SKM-1 treated with dmso at 0.1 percent for 144 hours (cell line): ENCODE measurements around the gene RGP1.
A peak's percentile ranks its signal among the peaks of the same experiment; 100 is the strongest.

ENCODE experiments used
- DNase-seq: peaks from one replicate; lab custom pipeline; 2025; ENCODE audit not compliant: unreplicated experiment; lab: John Stamatoyannopoulos, UW

Gene RGP1

GRCh38 chr9:35718721-35719511 is 30.2 kb upstream of the RGP1 start:
- DNase-seq = no peak

GRCh38 chr9:35719546-35719945 is 29.5 kb upstream of the RGP1 start:
- DNase-seq = no peak

- DNase-seq = no peak
These were observed 25.7 kb upstream of the RGP1 start for GRCh38 chr9:35723426-35723825.

- DNase-seq = no peak
These were observed 25.2 kb upstream of the RGP1 start for GRCh38 chr9:35723908-35724307.

GRCh38 chr9:35725362-35725761 is 23.7 kb upstream of the RGP1 start:
- DNase-seq = no peak

- DNase-seq = peak; percentile 15
These were observed 22.2 kb upstream of the RGP1 start for GRCh38 chr9:35726931-35727330.

- DNase-seq = no peak
These were observed 21.4 kb upstream of the RGP1 start for GRCh38 chr9:35727676-35728040.

GRCh38 chr9:35728041-35728971 is 20.8 kb upstream of the RGP1 start:
- DNase-seq = peak; percentile 56

GRCh38 chr9:35729101-35729500 is 20.0 kb upstream of the RGP1 start:
- no peak for DNase-seq

GRCh38 chr9:35729700-35730485 is 19.2 kb upstream of the RGP1 start:
- peak; percentile 76 for DNase-seq

GRCh38 chr9:35730486-35730854 is 18.6 kb upstream of the RGP1 start:
- DNase-seq = no peak

- no peak for DNase-seq
These were observed 17.5 kb upstream of the RGP1 start for GRCh38 chr9:35731415-35732184.

GRCh38 chr9:35732185-35732799 is 16.8 kb upstream of the RGP1 start, which contains the start of the genes CREB3 and TLN1:
Gene CREB3, plus strand, starts transcription at chr9:35732666. Its CDS starts 107 bp downstream, at chr9:35732773.
Gene TLN1, minus strand, starts transcription at chr9:35732195. Its CDS starts 6,501 bp downstream, at chr9:35725694.
- peak; percentile 98 for DNase-seq

- no peak for DNase-seq
These were observed 16.1 kb upstream of the RGP1 start for GRCh38 chr9:35732800-35733541.

- no peak for DNase-seq
These were observed 15.0 kb upstream of the RGP1 start for GRCh38 chr9:35734096-35734495.

- DNase-seq = peak; percentile 74
These were observed 12.9 kb upstream of the RGP1 start for GRCh38 chr9:35736201-35736633.

GRCh38 chr9:35737143-35737542 is 11.9 kb upstream of the RGP1 start:
- DNase-seq = no peak

- no peak for DNase-seq
These were observed 10.9 kb upstream of the RGP1 start for GRCh38 chr9:35738186-35738585.

- DNase-seq = no peak
These were observed 10.2 kb upstream of the RGP1 start for GRCh38 chr9:35738924-35739323.
